Transverse colon (tissue), 4 donors: ENCODE data around the gene MTMR12. TPM values are rescaled to one million over a fixed set of nuclear protein-coding genes. Genes with fewer than 3 reads are reported as not detected.
"Not testable (repeated sequence)": the region's sequence is repeated elsewhere in the genome, so short reads cannot be mapped to it uniquely, and the experiment has no call there.

Experiments
- DNase-seq: peaks from one replicate; pipeline ENCODE4 v3.0.0-alpha.2; 2019
- H3K27ac ChIP-seq, 4 donors: fragments of 200-600 bp; sonication (generic); 2 replicates each; pipeline ENCODE4 v1.5.1; 2016 to 2018; ENCODE audit warnings: inconsistent platforms in 4 of 4
- H3K27me3 ChIP-seq: fragments of 200-600 bp; sonication (generic); 2 replicates; pipeline ENCODE4 v1.5.1; 2017; ENCODE audit warnings: inconsistent platforms
- H3K36me3 ChIP-seq, 4 donors: fragments of 200-600 bp; sonication (generic); 2 replicates each; pipeline ENCODE4 v1.5.1; 2017 to 2019; ENCODE audit warnings: inconsistent platforms in 4 of 4
- H3K4me1 ChIP-seq, 4 donors: fragments of 200-600 bp; sonication (generic); 2 replicates each; pipeline ENCODE4 v1.5.1; 2017 to 2020; ENCODE audit warnings: inconsistent platforms in 4 of 4
- H3K4me3 ChIP-seq, 4 donors: fragments of 200-600 bp; sonication (generic); 1 replicate in 1 of 4; 2 replicates in 3 of 4; pipeline versions ENCODE4 v1.5.1 to v1.6.1; 2017 to 2019; ENCODE audit warnings: inconsistent platforms in 4 of 4
- H3K9me3 ChIP-seq, 2 donors: fragments of 200-600 bp; sonication (generic); 2 replicates each; pipeline ENCODE4 v1.5.1; 2017 to 2019; ENCODE audit warnings: inconsistent platforms in 2 of 2
- EP300 ChIP-seq: sonication (generic); formaldehyde crosslinking; IDR thresholded peaks from one replicate; pipeline ENCODE4 v1.6.1; 2017; ENCODE audit warnings: antibody characterized with exemption, low read depth
- POLR2A ChIP-seq: fragments of 450-650 bp; IDR thresholded peaks from one replicate; pipeline ENCODE4 v1.6.1; 2016; ENCODE audit warnings: antibody characterized with exemption, mild to moderate bottlenecking, moderate library complexity
- POLR2AphosphoS5 ChIP-seq, 3 donors: sonication (generic); formaldehyde crosslinking; IDR thresholded peaks; one replicate each; pipeline ENCODE4 v1.6.1; 2016; ENCODE audit warnings: antibody characterized with exemption in 3 of 3
- WGBS, 2 donors: methylation state at CpG; one replicate each; pipeline ENCODE4 v1.1.5; 2018; ENCODE audit warnings: low coverage in 1 of 2; 5-methylcytosine and 5-hydroxymethylcytosine counted together
- in situ Hi-C, 4 donors: fragments of 200-750 bp; cut with MboI; loops; one replicate each; pipeline versions ENCODE4 v1.15.0 to v1.15.1; 2017; ENCODE audit warnings: low sequenced_read_pairs in 3 of 4, low pct_ligation_motif_present in 1 of 4, low pct_unique_long_range_greater_than_20kb in 1 of 4
- intact Hi-C: fragments of 100-400 bp; cut with DNase I; formaldehyde crosslinking; loops from one replicate; pipeline ENCODE4 v1.15.1; 2023; ENCODE audit warnings: low total_unique reads
- total RNA-seq, 4 donors: library from RNA; depleted of rRNA; stranded (reverse); fragments of >200 nt; gene quantifications; one replicate each; pipeline ENCODE4 v1.1.0, GENCODE V29; 2016
- TF ChIP-seq, protein P1 (sequence below), 5 experiments: fragments of 200-600 bp in 3 of 5; fragments of 450-650 bp in 2 of 5; sonication (generic) in 3 of 5; IDR thresholded peaks; 1 replicate in 2 of 5; 2 replicates in 3 of 5; pipeline ENCODE4 v1.5.1; 2016 to 2017; ENCODE audit warnings: antibody characterized with exemption in 5 of 5, inconsistent platforms in 3 of 5, mild to moderate bottlenecking in 2 of 5, moderate library complexity in 1 of 5

MTMR12 gene
- total RNA-seq, 4 donors from 2014 or later = 10.1 to 27.9 (median 16.1) TPM

DNA sequence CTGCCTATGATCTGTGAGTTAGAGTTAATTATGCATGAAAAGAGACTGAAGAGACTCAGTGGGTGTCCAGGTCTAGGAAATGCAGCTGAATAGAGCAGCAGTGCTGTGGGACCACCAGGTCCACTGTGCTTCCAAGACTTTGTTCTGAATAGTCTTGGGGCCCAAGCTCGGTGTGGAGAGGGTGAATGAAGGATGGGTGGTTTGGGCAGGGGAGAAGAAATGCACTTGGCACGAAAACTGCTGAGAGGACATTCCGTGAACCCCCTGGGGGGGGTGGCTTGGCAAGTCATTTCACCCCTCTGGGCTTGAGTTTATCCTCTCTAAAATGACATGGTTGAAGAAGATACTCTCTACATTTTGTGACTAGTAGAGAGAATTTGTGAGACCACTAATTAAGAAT, 102.6 kb downstream of the MTMR12 start:
- WGBS, 2 donors = 72% methylated on average over 3 of the region's 3 CpGs; no CpG with 5 or more reads in 1 of the 2 donors
- Histone ChIP-seq H3K27me3 (no peaks in the 10 kb centered on the region), H3K4me1 (peaks cover 0 to 3% (median 0%) of the 10 kb centered on the region in 4 donors), H3K4me3 (no peak overlapping the region), H3K27ac (no peak overlapping the region), H3K36me3 (no peaks in the 10 kb centered on the region), H3K9me3 (no peaks in the 10 kb centered on the region)
- intact Hi-C loops (no loop called here), in situ Hi-C loops (no loop called here)
- TF ChIP-seq POLR2AphosphoS5 (IDR thresholded peaks at IDR 0.05) (no peak), EP300 (no peak), POLR2A (no peak)
- TF ChIP-seq, protein P1, sequence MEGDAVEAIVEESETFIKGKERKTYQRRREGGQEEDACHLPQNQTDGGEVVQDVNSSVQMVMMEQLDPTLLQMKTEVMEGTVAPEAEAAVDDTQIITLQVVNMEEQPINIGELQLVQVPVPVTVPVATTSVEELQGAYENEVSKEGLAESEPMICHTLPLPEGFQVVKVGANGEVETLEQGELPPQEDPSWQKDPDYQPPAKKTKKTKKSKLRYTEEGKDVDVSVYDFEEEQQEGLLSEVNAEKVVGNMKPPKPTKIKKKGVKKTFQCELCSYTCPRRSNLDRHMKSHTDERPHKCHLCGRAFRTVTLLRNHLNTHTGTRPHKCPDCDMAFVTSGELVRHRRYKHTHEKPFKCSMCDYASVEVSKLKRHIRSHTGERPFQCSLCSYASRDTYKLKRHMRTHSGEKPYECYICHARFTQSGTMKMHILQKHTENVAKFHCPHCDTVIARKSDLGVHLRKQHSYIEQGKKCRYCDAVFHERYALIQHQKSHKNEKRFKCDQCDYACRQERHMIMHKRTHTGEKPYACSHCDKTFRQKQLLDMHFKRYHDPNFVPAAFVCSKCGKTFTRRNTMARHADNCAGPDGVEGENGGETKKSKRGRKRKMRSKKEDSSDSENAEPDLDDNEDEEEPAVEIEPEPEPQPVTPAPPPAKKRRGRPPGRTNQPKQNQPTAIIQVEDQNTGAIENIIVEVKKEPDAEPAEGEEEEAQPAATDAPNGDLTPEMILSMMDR (IDR thresholded peaks at IDR 0.05) = no peak
- no peak for DNase-seq

DNA sequence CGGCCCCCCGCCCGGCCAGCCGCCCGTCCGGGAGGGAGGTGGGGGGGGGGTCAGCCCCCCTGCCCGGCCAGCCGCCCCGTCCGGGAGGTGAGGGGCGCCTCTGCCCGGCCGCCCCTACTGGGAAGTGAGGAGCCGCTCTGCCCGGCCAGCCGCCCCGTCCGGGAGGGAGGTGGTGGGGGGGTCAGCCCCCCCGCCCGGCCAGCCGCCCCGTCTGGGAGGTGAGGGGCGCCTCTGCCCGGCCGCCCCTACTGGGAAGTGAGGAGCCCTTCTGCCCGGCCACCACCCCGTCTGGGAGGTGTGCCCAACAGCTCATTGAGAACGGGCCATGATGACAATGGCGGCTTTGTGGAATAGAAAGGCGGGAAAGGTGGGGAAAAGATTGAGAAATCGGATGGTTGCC, 103.9 kb downstream of the MTMR12 start:
- intact Hi-C loops, H3K27me3 ChIP-seq, H3K27ac ChIP-seq, H3K9me3 ChIP-seq, in situ Hi-C loops, H3K4me1 ChIP-seq, DNase-seq, H3K4me3 ChIP-seq, H3K36me3 ChIP-seq: not testable (repeated sequence)
- 90% methylated on average over 6 of the region's 31 CpGs; no CpG with 5 or more reads in 1 of the 2 donors for WGBS, 2 donors

DNA sequence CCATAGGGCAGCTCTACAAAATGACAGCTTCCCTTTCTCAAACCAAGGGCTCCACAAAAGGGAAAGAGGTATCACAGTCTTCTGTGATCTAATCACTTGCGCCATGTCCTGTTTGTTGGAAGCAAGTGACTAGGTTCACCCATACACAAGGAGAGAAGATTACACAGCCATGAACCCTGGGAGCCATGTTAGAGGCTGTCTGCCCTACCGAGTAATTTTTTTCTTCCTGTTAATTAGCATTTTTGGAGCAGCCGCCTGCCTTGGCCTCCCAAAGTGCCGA, 105.4 kb downstream of the MTMR12 start:
- H3K27ac ChIP-seq = peak overlapping the region in 1 of 4 donors; percentile 17
- in situ Hi-C loops (no loop called here), intact Hi-C loops (no loop called here)
- WGBS, 2 donors = 86 to 100% methylated on average over 1 to 4 of the region's 4 CpGs
- H3K9me3 ChIP-seq = no peaks in the 10 kb centered on the region
- peaks cover 0 to 3% (median 0%) of the 10 kb centered on the region in 4 donors for H3K4me1 ChIP-seq
- H3K27me3 ChIP-seq = no peaks in the 10 kb centered on the region
- DNase-seq = no peak
- H3K4me3 ChIP-seq = no peak overlapping the region
- TF ChIP-seq POLR2AphosphoS5 (IDR thresholded peaks at IDR 0.05) = no peak
- TF ChIP-seq POLR2A = no peak
- TF ChIP-seq EP300 = no peak
- TF ChIP-seq, protein P1 (IDR thresholded peaks at IDR 0.05) = no peak
- no peaks in the 10 kb centered on the region for H3K36me3 ChIP-seq

DNA sequence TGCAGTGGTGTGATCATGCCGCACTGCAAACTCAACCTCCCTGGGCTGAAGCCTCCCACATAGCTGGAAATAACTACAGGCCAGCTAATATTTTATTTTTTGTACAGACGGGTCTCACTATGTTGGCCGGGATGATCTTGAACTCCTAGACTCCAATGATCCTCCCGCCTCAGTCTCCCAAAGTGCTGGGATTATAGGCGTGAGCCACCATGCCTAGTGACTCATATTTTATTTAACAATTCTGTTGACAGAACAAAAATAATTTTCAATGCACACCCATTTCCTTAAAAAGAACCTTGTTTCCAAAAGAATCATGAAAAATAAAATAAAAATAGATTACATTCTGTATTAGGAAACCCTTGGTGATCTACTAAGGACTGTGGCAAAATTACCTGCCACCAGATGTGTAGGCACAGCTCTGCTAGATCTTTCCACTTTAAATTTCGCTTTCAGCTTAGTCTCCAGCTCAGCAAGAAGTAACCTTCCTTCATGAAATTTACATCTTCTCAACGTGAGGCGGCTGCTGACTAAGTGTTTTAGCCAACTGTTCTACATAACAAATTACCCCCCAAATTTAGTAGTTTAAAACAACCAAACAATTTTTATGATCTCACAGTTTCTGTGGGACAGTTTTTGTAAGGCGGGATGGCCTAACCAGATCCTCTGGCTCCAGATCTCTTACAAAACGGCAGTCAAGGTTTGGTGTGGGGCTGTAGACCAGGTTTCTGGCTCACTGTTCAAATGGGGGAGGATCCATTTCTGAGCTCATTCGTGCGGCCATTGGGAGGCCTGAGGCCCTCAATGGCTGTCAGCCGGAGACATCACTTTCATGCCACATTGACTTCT, 106.0 kb downstream of the MTMR12 start:
- Histone ChIP-seq H3K27me3 (no peaks in the 10 kb centered on the region), H3K4me3 (no peak overlapping the region), H3K36me3 (no peaks in the 10 kb centered on the region), H3K27ac (peak overlapping the region in 1 of 4 donors; percentile 17), H3K4me1 (peaks cover 0 to 3% (median 0%) of the 10 kb centered on the region in 4 donors), H3K9me3 (no peaks in the 10 kb centered on the region)
- TF ChIP-seq POLR2A (no peak), POLR2AphosphoS5 (IDR thresholded peaks at IDR 0.05) (no peak), EP300 (no peak)
- TF ChIP-seq, protein P1 (IDR thresholded peaks at IDR 0.05) = no peak
- intact Hi-C loops = no loop called here
- DNase-seq = no peak
- in situ Hi-C loops = no loop called here
- WGBS, 2 donors = 77 to 86% methylated on average over 9 to 13 of the region's 13 CpGs

DNA sequence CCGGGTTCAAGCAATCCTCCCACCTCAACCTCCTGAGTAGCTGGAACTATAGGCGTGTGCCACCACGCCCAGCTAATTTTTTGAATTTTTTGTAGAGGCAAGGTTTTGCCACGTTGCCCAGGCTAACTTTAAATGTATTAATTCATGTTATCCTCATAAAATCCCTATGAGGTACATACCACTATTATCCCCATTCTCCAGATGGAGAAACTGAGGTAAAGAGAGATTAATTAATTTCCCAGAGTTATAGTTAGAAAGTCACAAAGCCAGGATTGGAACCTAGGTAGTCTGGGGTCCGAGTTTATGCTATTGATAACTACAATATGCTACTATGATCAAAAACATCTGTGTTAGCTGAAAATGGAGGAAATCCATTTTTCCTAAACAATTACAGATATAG, 106.7 kb downstream of the MTMR12 start:
- 71 to 77% methylated on average over 5 of the region's 5 CpGs for WGBS, 2 donors
- in situ Hi-C loops = no loop called here
- no peak for DNase-seq
- Histone ChIP-seq H3K9me3 (no peaks in the 10 kb centered on the region), H3K36me3 (no peaks in the 10 kb centered on the region), H3K27me3 (no peaks in the 10 kb centered on the region), H3K4me1 (peaks cover 0 to 3% (median 0%) of the 10 kb centered on the region in 4 donors), H3K4me3 (no peak overlapping the region), H3K27ac (no peak overlapping the region)
- TF ChIP-seq POLR2A = no peak
- intact Hi-C loops = no loop called here
